ENCODE results near the gene SUSD1. TPM values are rescaled to one million over a fixed set of nuclear protein-coding genes. Genes with fewer than 3 reads are reported as not detected.

The SUSD1 gene
- total and polyA plus RNA-seq, 9 of the 15 experiments (the other 6 are each of a cell fraction or from before 2014, with no cell fraction given), result 10.9 to 44.4 (median 36.1) TPM

GRCh38 chr9:112162621-112163413 is 12.3 kb downstream of the SUSD1 start:
- CTCF ChIA-PET (ENCODE audit: low intra/inter-chr PET ratio), result no interaction called here
- 66% methylated on average over 5 of the region's 5 CpGs for WGBS (ENCODE audit: insufficient coverage, low coverage, missing lambda C conversion rate)
- peaks cover 98% of the 10 kb centered on the region for H3K79me2 ChIP-seq (ENCODE audit: control insufficient read depth, insufficient read depth, low read length)
- TF ChIP-seq ETS1 (conservative IDR thresholded peaks at IDR 0.05; ENCODE audit: control insufficient read depth, low read depth, low read length) (no peak), CTBP1 (IDR thresholded peaks at IDR 0.05; ENCODE audit: borderline replicate concordance) (no peak), ZNF324 (CRISPR knock-in tag; IDR thresholded peaks at IDR 0.05) (no peak), NFE2 (IDR thresholded peaks at IDR 0.05; ENCODE audit: low read depth) (no peak), PREB (CRISPR knock-in tag; IDR thresholded peaks at IDR 0.05) (no peak), PTRF (tag; IDR thresholded peaks at IDR 0.05) (no peak), MBD1 (CRISPR knock-in tag; IDR thresholded peaks at IDR 0.05) (no peak), HDAC3 (IDR thresholded peaks at IDR 0.05; ENCODE audit: borderline replicate concordance, partially characterized antibody) (no peak), TBP (optimal IDR thresholded peaks at IDR 0.05; ENCODE audit: low read depth, low read length) (no peak), NRF1 (conservative IDR thresholded peaks at IDR 0.05 in 1 of 2, IDR thresholded peaks at IDR 0.05 in 1 of 2) (no peak), MXI1 (IDR thresholded peaks at IDR 0.05; ENCODE audit: low read depth, low read length) (no peak), HMBOX1 (IDR thresholded peaks at IDR 0.05) (no peak), STAT5B (CRISPR knock-in tag; IDR thresholded peaks at IDR 0.05) (no peak), UBTF (IDR thresholded peaks at IDR 0.05; ENCODE audit: borderline replicate concordance in 1 of 2, low read depth in 2 of 2, low read length in 2 of 2) (no peak)

More at GRCh38 chr9:112162621-112163413, 12.3 kb downstream of the SUSD1 start:
- Histone ChIP-seq H3K9me3 (replicated peaks; ENCODE audit: control insufficient read depth, insufficient read depth, low read depth, low read length) (no peaks in the 10 kb centered on the region), H3K9ac (ENCODE audit: insufficient read depth in 1 of 2, low read depth in 2 of 2, low read length in 2 of 2) (no peak overlapping the region; a peak in 1 of 4 replicates), H3K27me3 (ENCODE audit: control insufficient read depth in 2 of 2, insufficient read depth in 2 of 2, low read length in 2 of 2) (no peaks in the 10 kb centered on the region), H3K9me1 (ENCODE audit: control insufficient read depth, insufficient read depth, low read length) (peaks cover 8% of the 10 kb centered on the region), H3K4me3 (no peak overlapping the region), H3K27ac (ENCODE audit: extremely low read depth, low read depth, low read length) (no peak overlapping the region), H3K4me1 (replicated peaks in 1 of 2; ENCODE audit: control insufficient read depth in 2 of 2, insufficient read depth in 2 of 2, low read length in 2 of 2) (peaks cover 0 to 13% of the 10 kb centered on the region in 2 experiments; a peak in 2 of 5 replicates), H3K36me3 (ENCODE audit: control insufficient read depth, insufficient read depth, low read length) (peaks cover 50% of the 10 kb centered on the region), H2AFZ (ENCODE audit: low read depth, low read length) (no peak overlapping the region), H3K4me2 (ENCODE audit: insufficient read depth, low read length) (no peak overlapping the region), H4K20me1 (replicated peaks; ENCODE audit: control insufficient read depth, insufficient read depth, low read length) (0 out of 2 replicates have a peak, but pooled peaks cover 13% of the 10 kb centered on the region)
- no peak for FAIRE-seq
- DNase-seq (ENCODE audit: extremely low read depth in 1 of 4, low spot score in 3 of 4), result no peak
- in situ Hi-C loops (cut with MboI) (no loop called here), intact Hi-C loops (cut with micrococcal nuclease) (no loop called here)
- POLR2A ChIA-PET, result interaction anchor here (0.6 to 6.0 kb wide), 8 partner anchors 8 to 777 kb away, joined by 3 to 34 read pairs (median 4); partner anchors contain the start of gene SUSD1
- BruUV-seq (replicated peaks), result no TSS peak
- no peak for ATAC-seq

Data from K562 (cell line).